Activated CD8-positive, alpha-beta T cell treated with anti-CD3 and anti-CD28 coated beads for 36 hours (primary cell): ENCODE data around the gene LHX4. TPM values are rescaled to one million over a fixed set of nuclear protein-coding genes. Genes with fewer than 3 reads are reported as not detected.
A peak's percentile ranks its signal among the peaks of the same experiment; 100 is the strongest.

Experiments used
- ATAC-seq: fragments of 200-7000 bp; cut with Tn5 transposase; one replicate; pipeline ENCODE4 v1.10.0; 2021; ENCODE audit warnings: mild to moderate bottlenecking, moderate library complexity
- CTCF ChIA-PET: fragments of 350-600 bp; sonication (Branson Sonifier 250); formaldehyde crosslinking; loops from one replicate; lab custom pipeline; 2021; ENCODE audit warnings: antibody characterized with exemption; lab: Charles Lee
- POLR2A ChIA-PET: fragments of 350-600 bp; sonication (Branson Sonifier 250); formaldehyde crosslinking; loops from one replicate; lab custom pipeline; 2021; ENCODE audit warnings: antibody characterized with exemption; lab: Charles Lee
- DNase-seq: peaks from one replicate; pipeline ENCODE4 v3.0.0-alpha.2; 2020
- H3K27ac Mint-ChIP-seq: one replicate; pipeline ENCODE4 v1.8.0; 2021; ENCODE audit warnings: mild to moderate bottlenecking, mixed read lengths
- H3K27me3 Mint-ChIP-seq: one replicate; pipeline ENCODE4 v1.8.0; 2021; ENCODE audit warnings: mixed read lengths
- H3K36me3 Mint-ChIP-seq: one replicate; pipeline ENCODE4 v1.8.0; 2021; ENCODE audit warnings: low read depth, mixed read lengths
- H3K4me1 Mint-ChIP-seq: one replicate; pipeline ENCODE4 v1.8.0; 2021; ENCODE audit warnings: low read depth, mixed read lengths
- H3K4me3 Mint-ChIP-seq: one replicate; pipeline ENCODE4 v1.8.0; 2021; ENCODE audit warnings: mild to moderate bottlenecking, moderate library complexity, mixed read lengths
- H3K9me3 Mint-ChIP-seq: one replicate; pipeline ENCODE4 v1.8.0; 2021; ENCODE audit warnings: mixed read lengths
- CTCF ChIP-seq: fragments of 200-600 bp; IDR thresholded peaks from one replicate; pipeline ENCODE4 v1.8.0; 2022; ENCODE audit warnings: antibody characterized with exemption, mild to moderate bottlenecking
- intact Hi-C: fragments of 100-400 bp; cut with micrococcal nuclease; formaldehyde crosslinking; loops from one replicate; pipeline ENCODE4 v1.10.0; 2022
- total RNA-seq, 2 experiments: library from RNA; stranded (reverse); gene quantifications; one replicate each; pipeline ENCODE4 v1.2.3, GENCODE V29; 2021

The LHX4 gene
- total RNA-seq, 2 experiments from 2014 or later = not detected

GRCh38 chr1:180231506-180231921 lies 1.4 kb downstream of the LHX4 start:
- TF ChIP-seq CTCF = no peak
- intact Hi-C loops = no loop called here
- ATAC-seq (peak; percentile 18), DNase-seq (peak; percentile 45)
- CTCF ChIA-PET = interaction anchor here (1.0 to 1.5 kb wide), 5 partner anchors 14 to 284 kb away, joined by 3 to 6 read pairs (median 4); no protein-coding TSS in a partner anchor
- Mint-ChIP-seq H3K4me1 (peaks cover 30% of the 10 kb centered on the region), H3K27me3 (peaks cover 74% of the 10 kb centered on the region), H3K9me3 (no peaks in the 10 kb centered on the region), H3K27ac (no peak overlapping the region), H3K4me3 (peak overlapping the region; percentile 65), H3K36me3 (no peaks in the 10 kb centered on the region)
- POLR2A ChIA-PET = no interaction called here

GRCh38 chr1:180231936-180232335 lies 1.9 kb downstream of the LHX4 start:
- no peak for TF ChIP-seq CTCF
- CTCF ChIA-PET = interaction anchor here (0.9 to 1.5 kb wide), 6 partner anchors 15 to 284 kb away, joined by 3 to 6 read pairs (median 4); no protein-coding TSS in a partner anchor
- Mint-ChIP-seq H3K36me3 (no peaks in the 10 kb centered on the region), H3K27ac (no peak overlapping the region), H3K4me3 (peak overlapping the region; percentile 65), H3K9me3 (no peaks in the 10 kb centered on the region), H3K4me1 (peaks cover 30% of the 10 kb centered on the region), H3K27me3 (peaks cover 74% of the 10 kb centered on the region)
- DNase-seq (no peak), ATAC-seq (no peak)
- POLR2A ChIA-PET = interaction anchor here (0.8 kb wide), 1 partner anchor 270 kb away, joined by 3 read pairs; no protein-coding TSS in a partner anchor
- intact Hi-C loops = no loop called here

- DNase-seq = no peak
- no peak for ATAC-seq
- Mint-ChIP-seq H3K27me3 (peaks cover 81% of the 10 kb centered on the region), H3K4me1 (peaks cover 30% of the 10 kb centered on the region), H3K9me3 (no peaks in the 10 kb centered on the region), H3K27ac (no peak overlapping the region), H3K4me3 (no peak overlapping the region), H3K36me3 (no peaks in the 10 kb centered on the region)
- ChIA-PET POLR2A (interaction anchor here (0.8 kb wide), 1 partner anchor 269 kb away, joined by 3 read pairs; no protein-coding TSS in a partner anchor), CTCF (interaction anchor here (0.9 to 1.5 kb wide), 2 partner anchors 26 to 283 kb away, joined by 3 read pairs; no protein-coding TSS in a partner anchor)
- no peak for TF ChIP-seq CTCF
- intact Hi-C loops = no loop called here
These were observed 2.5 kb downstream of the LHX4 start for GRCh38 chr1:180232521-180233043.

- Mint-ChIP-seq H3K27ac (no peak overlapping the region), H3K4me1 (peaks cover 32% of the 10 kb centered on the region), H3K36me3 (no peaks in the 10 kb centered on the region), H3K9me3 (no peaks in the 10 kb centered on the region), H3K4me3 (no peak overlapping the region), H3K27me3 (peaks cover 79% of the 10 kb centered on the region)
- ChIA-PET CTCF (interaction anchor here (0.8 to 0.9 kb wide), 2 partner anchors 10 to 27 kb away, joined by 3 read pairs; no protein-coding TSS in a partner anchor), POLR2A (interaction anchor here (1.0 kb wide), 1 partner anchor 269 kb away, joined by 3 read pairs; the partner anchor contains the start of gene ACBD6)
- ATAC-seq = no peak
- TF ChIP-seq CTCF = no peak
- DNase-seq = no peak
- intact Hi-C loops = no loop called here
These were observed 3.3 kb downstream of the LHX4 start for GRCh38 chr1:180233191-180234011.
